GM12878 (cell line): ENCODE results near the gene LRRK1. TPM values are rescaled to one million over a fixed set of nuclear protein-coding genes. Genes with fewer than 3 reads are reported as not detected.
A peak's percentile ranks its signal among the peaks of the same experiment; 100 is the strongest.

Experiments
- EZH2 ChIP-seq: IDR thresholded peaks from 2 replicates; pipeline ENCODE4 v1.6.1; 2012; ENCODE audit warnings: low read depth, mild to moderate bottlenecking, control low read depth, inconsistent platforms, low read length, borderline replicate concordance; ENCODE audit not compliant: control insufficient read depth
- GATAD2B ChIP-seq: fragments of 450-650 bp; conservative IDR thresholded peaks from 2 replicates; pipeline ENCODE4 v1.6.1; 2017; ENCODE audit warnings: low read depth, mild to moderate bottlenecking, moderate library complexity
- HDAC6 ChIP-seq: fragments of 200-600 bp; sonication (generic); IDR thresholded peaks from one replicate; pipeline ENCODE4 v1.8.0; 2017; ENCODE audit warnings: antibody characterized with exemption; ENCODE audit not compliant: unreplicated experiment
- NBN ChIP-seq: fragments of 450-650 bp; IDR thresholded peaks from 2 replicates; pipeline ENCODE4 v1.6.1; 2016
- NFXL1 ChIP-seq: fragments of 450-650 bp; IDR thresholded peaks from 2 replicates; pipeline ENCODE4 v1.6.1; 2017; ENCODE audit warnings: antibody characterized with exemption, mild to moderate bottlenecking, borderline replicate concordance
- NR2C1 ChIP-seq: fragments of 450-650 bp; IDR thresholded peaks from 2 replicates; pipeline ENCODE4 v1.6.1; 2017; ENCODE audit warnings: antibody characterized with exemption, mild to moderate bottlenecking, moderate library complexity
- NR2C2 ChIP-seq: IDR thresholded peaks from 2 replicates; pipeline ENCODE4 v1.6.1; 2011; ENCODE audit warnings: borderline replicate concordance, low read depth; ENCODE audit not compliant: control insufficient read depth, insufficient read length
- PAX8 ChIP-seq: fragments of 450-650 bp; IDR thresholded peaks from 2 replicates; pipeline ENCODE4 v1.6.1; 2017; ENCODE audit warnings: mild to moderate bottlenecking, moderate library complexity
- PRDM15 ChIP-seq: fragments of 450-650 bp; formaldehyde crosslinking; IDR thresholded peaks from 2 replicates; pipeline ENCODE4 v1.4.0; 2020; ENCODE audit warnings: mild to moderate bottlenecking, moderate library complexity
- RBBP5 ChIP-seq: fragments of 200-600 bp; sonication (generic); conservative IDR thresholded peaks from 2 replicates; pipeline ENCODE4 v1.6.1; 2016
- RFX5 ChIP-seq: IDR thresholded peaks from 2 replicates; pipeline ENCODE4 v1.6.1; 2011; ENCODE audit warnings: low read depth, low read length, improper control_type of control experiment
- RUNX3 ChIP-seq: IDR thresholded peaks from 2 replicates; pipeline ENCODE4 v1.6.1; 2012; ENCODE audit warnings: low read length, inconsistent platforms
- SMAD1 ChIP-seq: fragments of 450-650 bp; IDR thresholded peaks from 2 replicates; pipeline ENCODE4 v1.6.1; 2018; ENCODE audit warnings: mild to moderate bottlenecking, low read depth; ENCODE audit not compliant: partially characterized antibody
- SPI1 ChIP-seq: IDR thresholded peaks from 2 replicates; pipeline ENCODE4 v1.6.1; 2011; ENCODE audit warnings: low read depth, mild to moderate bottlenecking, low read length, moderate library complexity, borderline replicate concordance; ENCODE audit not compliant: insufficient read depth
- TAF1 ChIP-seq: IDR thresholded peaks from 2 replicates; pipeline ENCODE4 v1.6.1; 2011; ENCODE audit warnings: mild to moderate bottlenecking, low read depth, low read length, borderline replicate concordance
- TCF3 ChIP-seq: IDR thresholded peaks from 2 replicates; pipeline ENCODE4 v1.6.1; 2012; ENCODE audit warnings: low read depth, mild to moderate bottlenecking, low read length, borderline replicate concordance; ENCODE audit not compliant: insufficient read depth
- ZNF217 ChIP-seq: fragments of 450-650 bp; IDR thresholded peaks from 2 replicates; pipeline ENCODE4 v1.6.1; 2017; ENCODE audit warnings: antibody characterized with exemption, mild to moderate bottlenecking
- ZNF24 ChIP-seq: fragments of 450-650 bp; IDR thresholded peaks from 2 replicates; pipeline ENCODE4 v1.6.1; 2017; ENCODE audit warnings: antibody characterized with exemption, mild to moderate bottlenecking
- polyA plus RNA-seq, 11 experiments: library from polyadenylated mRNA; depleted of rRNA in 4 of 11; unstranded in 6 of 11; stranded (reverse) in 5 of 11; fragments of >200 nt; fragmentation: Nextera tagmentation in 4 of 11; fragmentation: Illumina TruSeq in 1 of 11; extraction: Ambion mirVana in 4 of 11; extraction: Trizol in 1 of 11; gene quantifications; 1 replicate in 1 of 11; 2 replicates in 10 of 11; pipeline versions ENCODE4 v1.2.1 to v1.2.3, GENCODE V29; 2011 to 2016; ENCODE audit warnings: inconsistent platforms in 2 of 11, missing spikeins in 2 of 11, low read depth in 1 of 11
- total RNA-seq, 4 experiments: library from RNA; depleted of rRNA in 3 of 4; stranded (reverse); fragments of >200 nt in 3 of 4; fragmentation: Illumina TruSeq in 1 of 4; extraction: Trizol in 1 of 4; gene quantifications; 2 replicates each; pipeline versions ENCODE4 v1.2.1 to v1.2.3, GENCODE V29; 2013 to 2021
- TF ChIP-seq, protein P1 (sequence below): fragments of 450-650 bp; IDR thresholded peaks from 2 replicates; pipeline ENCODE4 v1.6.1; 2017; ENCODE audit warnings: mild to moderate bottlenecking, low read depth, inconsistent platforms; ENCODE audit not compliant: poor library complexity, severe bottlenecking
- TF ChIP-seq, protein P2 (sequence below): IDR thresholded peaks from 2 replicates; pipeline ENCODE4 v1.6.1; 2011; ENCODE audit warnings: mild to moderate bottlenecking, low read depth, low read length, moderate library complexity; ENCODE audit not compliant: insufficient replicate concordance
- TF ChIP-seq, protein P3 (sequence below): fragments of 450-650 bp; IDR thresholded peaks from 2 replicates; pipeline ENCODE4 v1.6.1; 2017; ENCODE audit warnings: mild to moderate bottlenecking, moderate library complexity

Gene LRRK1
- total and polyA plus RNA-seq, 10 of the 15 experiments (the other 5 are each of a cell fraction or from before 2014, with no cell fraction given) = 2.2 to 58.3 (median 17.9) TPM

DNA sequence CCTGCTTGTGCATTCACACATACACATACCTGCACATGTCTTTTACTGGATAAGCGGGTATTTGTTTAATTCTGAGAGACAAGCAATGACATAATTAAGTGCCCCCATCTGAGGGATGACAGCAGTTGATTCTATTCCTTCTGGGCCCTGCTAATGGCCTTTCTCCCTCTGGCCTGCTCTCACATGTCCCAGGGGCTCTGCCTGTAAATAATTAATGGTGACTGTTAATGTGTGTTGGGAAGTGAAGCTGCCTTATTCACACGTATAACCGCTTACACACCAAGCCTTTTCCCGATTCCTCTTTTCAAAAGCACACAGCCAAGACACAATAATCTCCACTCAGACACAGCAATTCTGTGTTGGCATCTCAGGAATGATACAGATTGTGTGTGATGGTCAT, 47.8 kb downstream of the LRRK1 start (continued):
- TF ChIP-seq RUNX3 (no peak), ZNF24 (no peak), NFXL1 (no peak), TAF1 (no peak), TCF3 (no peak), HDAC6 (no peak), RFX5 (no peak), ZNF217 (peak; percentile 35; the same call in 1 of the 2 replicates), GATAD2B (peak; percentile 89), NR2C1 (no peak), PRDM15 (CRISPR knock-in tag) (no peak), SPI1 (peak; percentile 93), PAX8 (no peak), NR2C2 (no peak), SMAD1 (no peak), EZH2 (no peak), NBN (peak; percentile 80), RBBP5 (no peak)
- TF ChIP-seq, protein P1, sequence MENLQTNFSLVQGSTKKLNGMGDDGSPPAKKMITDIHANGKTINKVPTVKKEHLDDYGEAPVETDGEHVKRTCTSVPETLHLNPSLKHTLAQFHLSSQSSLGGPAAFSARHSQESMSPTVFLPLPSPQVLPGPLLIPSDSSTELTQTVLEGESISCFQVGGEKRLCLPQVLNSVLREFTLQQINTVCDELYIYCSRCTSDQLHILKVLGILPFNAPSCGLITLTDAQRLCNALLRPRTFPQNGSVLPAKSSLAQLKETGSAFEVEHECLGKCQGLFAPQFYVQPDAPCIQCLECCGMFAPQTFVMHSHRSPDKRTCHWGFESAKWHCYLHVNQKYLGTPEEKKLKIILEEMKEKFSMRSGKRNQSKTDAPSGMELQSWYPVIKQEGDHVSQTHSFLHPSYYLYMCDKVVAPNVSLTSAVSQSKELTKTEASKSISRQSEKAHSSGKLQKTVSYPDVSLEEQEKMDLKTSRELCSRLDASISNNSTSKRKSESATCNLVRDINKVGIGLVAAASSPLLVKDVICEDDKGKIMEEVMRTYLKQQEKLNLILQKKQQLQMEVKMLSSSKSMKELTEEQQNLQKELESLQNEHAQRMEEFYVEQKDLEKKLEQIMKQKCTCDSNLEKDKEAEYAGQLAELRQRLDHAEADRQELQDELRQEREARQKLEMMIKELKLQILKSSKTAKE = peak; percentile 36
- TF ChIP-seq, protein P2, sequence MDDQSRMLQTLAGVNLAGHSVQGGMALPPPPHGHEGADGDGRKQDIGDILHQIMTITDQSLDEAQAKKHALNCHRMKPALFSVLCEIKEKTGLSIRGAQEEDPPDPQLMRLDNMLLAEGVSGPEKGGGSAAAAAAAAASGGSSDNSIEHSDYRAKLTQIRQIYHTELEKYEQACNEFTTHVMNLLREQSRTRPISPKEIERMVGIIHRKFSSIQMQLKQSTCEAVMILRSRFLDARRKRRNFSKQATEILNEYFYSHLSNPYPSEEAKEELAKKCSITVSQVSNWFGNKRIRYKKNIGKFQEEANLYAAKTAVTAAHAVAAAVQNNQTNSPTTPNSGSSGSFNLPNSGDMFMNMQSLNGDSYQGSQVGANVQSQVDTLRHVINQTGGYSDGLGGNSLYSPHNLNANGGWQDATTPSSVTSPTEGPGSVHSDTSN = no peak
- TF ChIP-seq, protein P3, sequence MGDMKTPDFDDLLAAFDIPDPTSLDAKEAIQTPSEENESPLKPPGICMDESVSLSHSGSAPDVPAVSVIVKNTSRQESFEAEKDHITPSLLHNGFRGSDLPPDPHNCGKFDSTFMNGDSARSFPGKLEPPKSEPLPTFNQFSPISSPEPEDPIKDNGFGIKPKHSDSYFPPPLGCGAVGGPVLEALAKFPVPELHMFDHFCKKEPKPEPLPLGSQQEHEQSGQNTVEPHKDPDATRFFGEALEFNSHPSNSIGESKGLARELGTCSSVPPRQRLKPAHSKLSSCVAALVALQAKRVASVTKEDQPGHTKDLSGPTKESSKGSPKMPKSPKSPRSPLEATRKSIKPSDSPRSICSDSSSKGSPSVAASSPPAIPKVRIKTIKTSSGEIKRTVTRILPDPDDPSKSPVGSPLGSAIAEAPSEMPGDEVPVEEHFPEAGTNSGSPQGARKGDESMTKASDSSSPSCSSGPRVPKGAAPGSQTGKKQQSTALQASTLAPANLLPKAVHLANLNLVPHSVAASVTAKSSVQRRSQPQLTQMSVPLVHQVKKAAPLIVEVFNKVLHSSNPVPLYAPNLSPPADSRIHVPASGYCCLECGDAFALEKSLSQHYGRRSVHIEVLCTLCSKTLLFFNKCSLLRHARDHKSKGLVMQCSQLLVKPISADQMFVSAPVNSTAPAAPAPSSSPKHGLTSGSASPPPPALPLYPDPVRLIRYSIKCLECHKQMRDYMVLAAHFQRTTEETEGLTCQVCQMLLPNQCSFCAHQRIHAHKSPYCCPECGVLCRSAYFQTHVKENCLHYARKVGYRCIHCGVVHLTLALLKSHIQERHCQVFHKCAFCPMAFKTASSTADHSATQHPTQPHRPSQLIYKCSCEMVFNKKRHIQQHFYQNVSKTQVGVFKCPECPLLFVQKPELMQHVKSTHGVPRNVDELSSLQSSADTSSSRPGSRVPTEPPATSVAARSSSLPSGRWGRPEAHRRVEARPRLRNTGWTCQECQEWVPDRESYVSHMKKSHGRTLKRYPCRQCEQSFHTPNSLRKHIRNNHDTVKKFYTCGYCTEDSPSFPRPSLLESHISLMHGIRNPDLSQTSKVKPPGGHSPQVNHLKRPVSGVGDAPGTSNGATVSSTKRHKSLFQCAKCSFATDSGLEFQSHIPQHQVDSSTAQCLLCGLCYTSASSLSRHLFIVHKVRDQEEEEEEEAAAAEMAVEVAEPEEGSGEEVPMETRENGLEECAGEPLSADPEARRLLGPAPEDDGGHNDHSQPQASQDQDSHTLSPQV = 0 out of 2 replicates have a peak, but pooled peaks have one; percentile 27
